Stimulated activated CD4-positive, alpha-beta T cell treated with anti-CD3 and anti-CD28 coated beads, Interleukin-15, amount 100 ng/mL, for 48 hours (primary cell): ENCODE measurements around the gene LYST.
"Not testable (repeated sequence)": the region's sequence is repeated elsewhere in the genome, so short reads cannot be mapped to it uniquely, and the experiment has no call there.

Experiments used
- DNase-seq, 2 donors: peaks; one replicate each; pipeline ENCODE4 v3.0.0-alpha.2; 2020; ENCODE audit warnings: low read depth in 2 of 2

Gene LYST

DNA sequence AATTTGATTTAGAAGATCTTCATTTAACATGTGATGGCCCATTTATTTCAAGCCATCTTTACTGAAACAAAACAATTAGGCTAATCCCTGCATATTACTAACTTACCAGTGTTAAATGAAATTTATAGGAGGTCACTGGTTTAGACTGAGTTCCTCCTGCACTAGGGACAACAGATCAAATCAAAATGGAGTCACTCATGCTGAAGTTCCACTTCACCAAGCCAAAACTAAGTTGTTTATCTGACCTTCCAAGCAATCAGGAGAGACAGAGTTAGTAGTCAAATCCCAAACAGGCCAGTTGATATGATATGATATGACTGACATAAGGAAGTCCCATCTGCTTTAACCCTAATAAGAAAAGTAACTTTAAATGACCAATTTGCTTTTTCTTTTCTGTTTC, 4.8 kb downstream of the LYST start:
- no peak for DNase-seq

DNA sequence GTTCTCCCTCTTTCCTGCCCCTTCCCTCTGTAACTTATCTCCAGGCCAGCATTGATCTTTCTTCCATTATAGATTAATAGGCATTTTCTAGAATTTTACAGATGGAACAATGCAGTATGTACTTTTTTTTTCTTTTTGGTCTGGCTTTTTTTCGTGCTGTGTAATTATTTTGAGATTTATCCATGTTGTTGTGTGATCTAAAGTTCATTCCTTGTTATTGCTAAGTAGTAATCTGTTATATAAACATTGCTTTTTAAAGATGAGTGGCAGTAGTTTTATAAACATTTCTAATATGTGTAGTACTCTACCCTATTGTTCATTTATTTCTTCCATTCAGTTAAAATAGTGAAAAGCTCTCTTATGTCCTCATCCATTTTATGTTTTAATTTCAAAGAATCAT, 5.9 kb downstream of the LYST start:
- no peak for DNase-seq

DNA sequence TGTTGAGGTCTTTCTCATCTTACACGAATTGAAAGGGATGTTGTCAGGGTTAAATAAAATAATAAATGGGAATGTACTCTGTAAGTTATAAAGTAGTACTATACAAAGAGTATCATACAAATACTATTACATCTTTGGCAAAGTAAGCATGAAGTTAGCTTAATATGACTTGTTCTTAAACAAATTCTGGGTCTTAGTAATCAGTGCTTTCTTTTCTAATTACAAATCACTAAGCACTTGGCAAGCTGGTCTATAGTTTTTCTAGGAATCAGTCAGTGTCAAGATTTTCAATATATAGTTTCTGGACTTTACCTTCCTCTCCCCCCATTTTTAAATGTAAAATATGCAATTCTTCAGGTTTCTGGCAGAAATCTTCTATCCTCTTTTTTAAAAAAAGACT, 6.9 kb downstream of the LYST start:
- no peak for DNase-seq

DNA sequence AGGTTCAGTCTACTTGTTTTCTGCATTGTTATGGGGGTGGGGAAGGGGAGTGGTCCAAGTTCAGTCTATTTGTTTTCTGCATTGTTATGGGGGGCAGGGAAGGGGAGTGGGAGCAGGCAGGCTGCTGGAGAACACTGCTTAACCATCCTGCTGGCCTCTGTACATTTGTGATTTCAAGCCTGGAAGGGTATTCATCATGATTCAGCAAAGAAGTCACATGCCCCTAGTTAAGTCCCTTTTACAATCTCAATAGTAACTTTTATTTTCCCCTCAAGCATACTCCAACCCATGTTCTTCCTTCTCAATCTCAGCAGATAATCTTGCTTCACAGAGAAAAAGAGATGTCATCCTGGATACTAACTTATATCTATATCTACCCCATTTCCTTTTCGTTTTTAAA, 7.9 kb downstream of the LYST start:
- no peak for DNase-seq

DNA sequence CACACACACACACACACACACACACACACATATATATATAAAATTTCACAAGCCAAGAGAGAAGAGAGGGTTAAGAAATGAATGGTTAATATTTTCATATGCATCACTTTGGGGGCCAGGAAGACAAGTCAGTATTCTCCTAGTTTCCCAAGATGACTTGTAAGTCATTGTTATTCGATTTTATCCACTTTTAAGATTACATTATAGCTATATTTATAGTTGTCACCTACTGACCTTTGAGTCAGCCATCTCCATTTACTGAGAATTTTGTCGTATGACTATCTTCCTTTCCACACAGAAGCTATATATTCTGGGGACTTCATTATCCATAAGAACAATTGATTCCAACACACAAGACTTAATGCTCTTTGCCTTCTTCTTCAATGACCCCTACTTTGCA, 8.9 kb downstream of the LYST start:
- DNase-seq, result no peak

DNA sequence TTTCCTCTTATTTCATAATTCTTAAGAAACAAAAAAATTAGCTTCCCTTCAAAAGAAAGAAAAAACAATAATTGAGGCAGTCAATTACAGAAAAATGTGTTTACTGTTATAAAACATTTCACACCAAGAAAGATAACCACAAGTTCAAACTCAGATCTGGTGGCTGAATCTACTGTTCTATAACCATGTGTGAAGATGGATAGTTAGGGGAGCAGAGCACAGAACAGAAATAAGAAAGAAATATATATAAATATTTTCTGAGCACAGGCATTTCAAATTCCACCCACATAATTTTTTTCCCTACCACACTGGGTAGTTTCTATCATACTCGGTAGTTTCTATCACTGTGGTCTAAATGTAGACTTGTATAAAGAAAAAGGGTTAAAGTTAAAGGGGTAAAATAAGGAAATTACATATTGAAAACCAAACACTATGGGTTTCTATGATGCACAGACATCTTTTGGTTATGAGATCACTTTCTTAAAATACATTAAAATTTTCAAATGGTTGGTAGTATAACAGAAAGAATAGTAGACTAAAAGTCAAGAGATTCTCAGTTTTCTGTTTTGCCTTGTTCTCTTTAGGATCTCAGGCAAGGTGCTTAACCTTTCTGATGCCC, 10.8 kb downstream of the LYST start:
- DNase-seq, result no peak

DNA sequence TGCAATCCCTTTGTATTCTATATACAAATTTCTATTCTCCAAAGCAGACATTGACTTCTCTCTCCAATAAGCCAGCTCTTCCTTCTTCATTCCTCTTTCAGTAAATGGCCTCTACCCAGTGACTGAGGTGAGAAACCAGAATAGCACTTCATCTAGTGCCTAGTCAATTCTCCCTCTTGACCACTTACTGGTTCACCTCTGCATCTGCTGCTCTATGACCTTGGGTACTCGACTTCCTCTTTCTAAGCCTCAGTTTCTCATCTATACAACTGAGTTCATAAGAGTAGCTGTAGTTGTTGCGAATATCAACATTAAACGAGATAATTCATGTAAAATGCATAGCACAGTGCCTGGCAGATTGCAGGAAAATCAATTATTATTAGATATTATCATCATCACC, 12.4 kb downstream of the LYST start:
- DNase-seq, result no peak

DNA sequence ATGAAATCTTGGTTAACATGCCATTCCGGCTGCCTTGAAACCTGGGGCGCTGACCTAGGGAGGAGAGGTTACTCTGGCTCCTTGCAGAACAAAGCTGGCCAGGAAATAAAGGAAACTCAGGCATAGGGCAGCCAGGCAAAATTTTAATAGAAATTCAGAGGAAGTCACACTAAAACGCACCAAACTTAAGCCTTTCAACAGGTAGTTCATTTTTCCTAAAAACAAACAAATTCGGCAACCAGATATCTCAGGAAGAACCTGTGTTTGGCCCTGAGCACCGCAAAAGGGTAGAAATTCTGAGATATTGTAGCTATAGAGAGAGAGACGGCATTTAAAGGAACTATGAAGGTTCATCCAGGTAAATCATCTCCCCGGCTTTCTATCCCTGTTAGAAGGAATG, 13.1 kb downstream of the LYST start:
- no peak for DNase-seq

DNA sequence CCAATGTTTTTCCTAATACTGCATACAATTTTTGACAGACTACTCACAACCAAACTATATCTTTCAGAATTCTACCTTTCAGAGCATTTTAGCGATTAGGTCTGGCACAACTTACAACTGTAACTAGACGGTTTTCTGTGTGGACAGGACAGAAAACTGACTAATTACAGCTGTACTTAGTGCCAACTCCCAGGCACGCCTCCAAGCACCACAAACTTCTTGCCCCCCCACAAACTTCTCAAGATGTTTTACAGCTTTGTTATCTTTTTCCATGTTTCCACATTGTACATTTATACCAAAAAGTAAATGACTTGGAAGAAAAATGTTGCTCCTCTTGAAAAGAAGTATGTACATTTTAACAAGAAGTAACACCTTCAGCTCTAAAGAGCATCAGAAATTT, 13.8 kb downstream of the LYST start:
- DNase-seq, result no peak

DNA sequence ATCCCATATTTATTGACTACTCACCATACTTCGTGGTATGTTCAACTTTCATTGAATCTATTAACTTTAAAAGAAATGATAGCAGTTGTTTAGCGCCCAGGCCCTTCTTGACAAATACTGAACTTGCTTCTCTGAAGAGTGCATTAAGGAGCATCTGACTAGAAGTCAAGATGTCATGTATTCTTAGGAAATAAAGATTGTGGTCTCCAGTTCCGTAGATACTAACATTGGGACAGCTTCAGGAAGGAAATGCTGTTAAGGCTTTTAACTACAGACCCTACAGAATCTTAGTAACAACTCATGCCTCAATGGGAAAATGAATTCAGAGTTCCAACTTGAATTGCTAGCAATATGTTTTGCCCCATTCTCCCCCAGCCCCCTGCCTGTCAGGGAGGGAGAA, 14.8 kb downstream of the LYST start:
- no peak for DNase-seq

DNA sequence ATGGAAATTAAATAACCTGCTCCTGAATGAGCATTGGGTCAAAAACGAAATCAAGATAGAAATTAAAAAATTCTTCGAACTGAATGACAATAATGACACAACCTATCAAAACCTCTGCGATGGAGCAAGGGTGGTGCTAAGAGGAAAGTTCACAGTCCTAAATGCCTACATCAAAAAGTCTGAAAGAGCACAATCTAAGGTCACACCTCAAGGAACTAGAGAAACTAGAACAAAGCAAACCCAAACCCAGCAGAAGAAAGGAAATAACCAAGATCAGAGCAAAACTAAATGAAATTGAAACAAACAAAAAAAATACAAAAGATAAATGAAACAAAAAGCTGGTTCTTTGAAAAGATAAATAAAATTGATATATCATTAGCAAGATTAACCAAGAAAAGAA, 18.5 kb downstream of the LYST start:
- DNase-seq, result not testable (repeated sequence)

DNA sequence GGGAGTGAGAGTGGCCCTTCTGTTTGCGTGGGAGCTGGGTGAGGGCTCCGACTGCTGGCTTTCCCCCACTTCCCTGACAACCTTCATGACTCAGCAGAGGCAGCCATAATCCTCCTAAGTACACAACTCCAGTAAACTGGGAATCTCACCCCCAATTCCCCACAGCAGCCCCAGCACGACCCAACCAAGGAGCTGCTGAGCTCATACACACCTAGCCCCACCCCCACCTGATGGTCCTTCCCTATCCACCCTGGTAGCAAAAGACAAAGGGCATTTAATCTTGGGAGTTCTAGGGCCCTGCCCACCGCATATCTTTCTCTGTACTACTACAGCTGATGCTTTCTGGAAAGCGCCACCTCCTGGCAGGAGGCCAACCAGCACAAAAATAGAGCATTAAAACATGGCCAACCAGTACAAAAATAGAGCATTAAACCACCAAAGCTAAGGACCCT, 21.0 kb downstream of the LYST start:
- not testable (repeated sequence) for DNase-seq

DNA sequence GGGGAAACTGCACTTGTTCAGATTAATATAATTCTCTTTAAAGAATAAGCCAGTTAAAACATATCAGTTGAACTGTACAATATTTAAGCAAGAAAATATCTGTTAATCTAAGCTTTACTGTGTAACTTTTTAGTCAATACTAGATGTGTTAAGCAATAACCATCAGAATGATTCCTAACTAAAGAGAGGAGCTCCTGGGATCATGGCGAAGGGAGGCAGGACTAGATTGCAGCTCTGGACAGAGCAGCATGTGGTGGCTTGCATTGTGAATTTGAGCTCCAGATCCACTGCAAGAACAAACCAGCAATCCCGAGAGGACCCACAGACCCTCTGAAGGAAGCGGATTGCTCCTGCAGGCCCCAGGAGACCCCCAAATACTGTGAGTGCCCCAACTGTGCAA, 21.9 kb downstream of the LYST start:
- DNase-seq, result no peak

DNA sequence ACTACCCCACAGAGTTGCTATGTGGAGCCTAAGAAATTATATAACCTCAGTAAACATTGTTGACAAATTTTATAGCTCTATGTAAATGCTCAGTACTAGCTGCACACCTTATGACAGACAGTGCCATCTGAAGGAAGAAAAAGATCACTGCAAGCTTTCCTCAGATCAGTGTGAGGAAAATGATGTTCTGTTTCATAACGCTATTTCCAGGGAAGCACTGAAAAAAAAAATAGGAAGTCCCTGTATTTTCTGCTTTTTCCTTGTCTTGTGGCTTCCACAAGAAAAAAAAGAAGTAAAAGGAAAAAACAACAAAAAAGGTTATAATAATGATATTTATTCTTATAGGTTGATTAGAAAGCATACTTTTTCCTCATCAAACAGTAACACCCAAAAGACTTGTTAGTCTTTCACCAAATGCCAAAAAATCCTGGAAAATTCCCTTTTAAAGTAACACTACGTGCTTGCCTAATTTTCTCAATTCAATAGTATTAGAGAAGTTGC, 23.2 kb downstream of the LYST start:
- DNase-seq, result no peak

DNA sequence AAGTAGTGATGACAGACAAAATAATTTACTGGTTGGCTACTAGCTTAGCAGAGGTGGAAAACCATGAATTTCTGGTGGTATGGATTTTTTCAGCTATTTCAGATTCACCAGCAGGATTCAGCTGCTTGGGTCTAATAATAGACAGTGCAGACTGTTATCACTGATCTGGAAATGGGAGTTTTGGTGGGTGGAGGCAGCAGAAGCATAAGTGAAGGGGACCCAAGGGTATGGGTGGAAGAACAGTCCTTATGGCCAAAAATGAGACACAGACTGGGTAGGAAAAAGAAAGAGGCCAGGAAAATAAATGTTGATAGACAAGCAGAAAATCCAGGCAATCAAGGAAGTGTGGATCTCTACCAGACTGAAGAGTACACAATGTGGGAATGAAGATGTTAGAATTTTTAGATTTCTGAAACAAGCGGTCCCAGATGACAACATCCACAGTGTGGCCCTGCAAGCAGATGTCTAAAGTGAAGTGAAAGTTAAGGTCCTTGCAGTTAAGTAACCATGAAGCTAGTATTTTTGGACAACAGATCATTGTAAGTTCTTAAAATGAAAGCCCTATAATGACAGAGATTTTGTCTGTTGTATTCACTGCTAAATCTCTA, 24.7 kb downstream of the LYST start:
- DNase-seq, result no peak

DNA sequence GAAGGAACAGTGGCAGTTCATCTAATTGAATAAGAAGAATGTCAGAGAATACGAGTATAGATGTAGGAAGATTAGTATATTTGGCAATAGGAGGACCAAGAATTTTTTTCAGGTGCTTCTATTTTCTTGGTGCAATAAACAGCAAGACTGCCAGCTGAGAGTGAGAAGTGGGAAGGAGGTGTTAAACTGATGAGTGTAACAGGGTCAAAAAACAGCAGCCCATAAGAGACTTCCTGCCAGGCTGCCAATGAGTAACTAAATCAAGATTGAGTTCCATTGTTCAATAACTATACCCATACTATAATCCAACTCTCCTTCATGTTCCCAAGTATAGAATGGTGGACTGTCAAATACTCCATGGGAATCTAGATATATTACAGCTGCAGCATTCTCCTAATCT, 28.7 kb downstream of the LYST start:
- no peak for DNase-seq

DNA sequence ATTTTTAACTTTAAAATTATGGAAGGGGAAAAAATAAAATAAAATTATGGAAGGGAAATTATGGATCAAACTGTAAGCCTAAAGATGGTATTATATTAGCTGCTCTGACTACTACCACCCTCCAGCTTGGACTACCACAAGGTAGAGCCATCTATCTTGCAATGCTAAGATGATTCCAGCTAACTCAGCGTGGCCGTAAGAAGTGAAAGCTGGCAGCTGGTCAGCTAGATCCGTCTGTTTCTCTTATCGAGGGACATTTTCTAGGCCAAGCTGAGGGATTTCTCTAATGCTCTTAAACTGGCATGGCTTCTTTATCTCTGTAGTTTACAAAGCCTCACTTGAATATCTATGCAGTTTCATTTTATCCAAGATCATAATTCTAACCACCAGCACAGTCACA, 31.5 kb downstream of the LYST start:
- DNase-seq, result no peak

DNA sequence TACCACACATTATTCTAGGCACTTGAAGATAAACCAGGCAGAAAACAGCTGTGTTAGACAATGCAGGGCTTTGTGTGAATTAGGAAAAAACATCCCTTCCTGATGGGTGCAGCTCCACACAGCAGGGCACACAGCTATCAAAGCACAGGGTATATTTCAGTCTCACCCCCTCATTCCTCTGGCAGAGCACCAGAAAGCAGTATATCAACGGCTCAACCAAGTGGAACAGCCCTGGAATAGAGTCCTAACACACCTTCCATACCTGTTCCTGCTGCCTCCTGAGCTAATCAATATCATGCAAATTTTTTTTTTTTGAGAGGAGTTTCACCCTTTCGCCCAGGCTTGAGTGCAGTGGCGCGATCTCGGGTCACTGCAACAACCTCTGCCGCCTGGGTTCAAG, 32.1 kb downstream of the LYST start:
- DNase-seq, result no peak

DNA sequence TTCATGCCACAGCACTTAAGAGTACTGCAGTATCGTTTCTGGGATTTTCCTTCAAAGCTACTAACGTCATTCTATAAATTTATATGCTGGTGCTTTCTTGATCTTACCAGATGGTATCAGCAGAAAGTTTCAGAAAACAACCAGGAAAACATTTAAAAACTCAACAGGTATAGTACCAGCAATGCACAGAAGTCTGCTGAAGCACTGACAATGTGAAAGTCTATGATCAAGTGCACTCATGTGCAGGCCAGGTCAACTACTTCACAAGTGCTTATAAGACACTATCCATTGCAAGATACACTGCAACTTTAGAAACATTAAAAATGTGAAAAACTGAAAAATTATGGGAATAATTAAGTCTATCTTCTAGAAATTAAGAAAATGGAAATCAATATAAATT, 34.7 kb downstream of the LYST start:
- DNase-seq, result no peak

DNA sequence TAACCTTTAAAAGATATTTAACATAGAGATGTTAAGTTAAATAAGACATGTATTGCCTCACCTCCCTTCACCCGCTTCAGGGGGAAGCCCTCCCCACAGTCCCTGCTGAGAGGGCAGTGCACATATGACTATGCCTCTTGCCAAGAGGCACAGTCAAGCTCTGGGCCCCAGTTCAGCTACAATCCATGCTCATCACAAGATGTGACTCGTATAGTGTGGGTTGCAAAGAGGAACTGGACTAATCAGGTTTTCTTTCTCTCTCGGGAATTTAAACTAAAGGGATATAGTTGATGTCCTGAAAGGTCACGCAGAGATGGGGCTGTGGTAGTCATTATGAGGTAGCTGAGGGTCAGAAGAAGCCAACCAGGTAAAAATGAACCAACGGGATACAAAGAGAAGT, 35.6 kb downstream of the LYST start:
- DNase-seq, result peak; percentile 27 to 38

DNA sequence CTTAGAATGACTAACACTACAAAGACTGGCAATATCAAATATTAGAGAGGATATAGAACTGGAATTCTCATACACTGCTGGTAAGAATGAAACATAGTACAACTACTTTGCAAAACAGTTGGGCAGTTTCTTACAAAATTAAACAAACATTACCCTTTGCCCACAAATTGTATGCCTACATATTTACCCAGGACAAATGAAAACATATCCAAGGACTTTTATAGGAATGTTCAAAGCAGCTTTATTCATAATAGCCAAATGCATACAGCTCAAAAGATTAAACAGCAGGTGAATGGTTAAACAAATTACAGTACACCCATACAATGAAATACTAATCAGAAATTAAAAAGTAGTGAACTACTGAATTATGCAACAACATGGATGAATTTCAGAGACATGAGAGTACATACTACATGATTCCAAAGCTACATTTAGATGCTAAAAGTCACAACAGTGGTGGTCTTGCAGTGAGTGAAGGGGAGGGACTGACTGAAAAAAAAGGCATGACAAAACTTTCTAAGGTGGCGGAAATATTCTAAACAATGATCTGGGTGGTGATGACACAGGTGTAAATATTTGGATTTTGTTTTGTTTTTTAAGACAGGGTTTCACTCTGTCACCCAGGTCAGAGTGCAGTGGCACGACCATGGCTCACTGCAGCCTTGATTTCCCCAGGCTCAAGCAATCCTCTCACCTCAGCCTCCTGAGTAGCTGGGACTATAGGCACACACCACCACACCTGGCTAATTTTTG, 40.4 kb downstream of the LYST start:
- DNase-seq, result no peak

DNA sequence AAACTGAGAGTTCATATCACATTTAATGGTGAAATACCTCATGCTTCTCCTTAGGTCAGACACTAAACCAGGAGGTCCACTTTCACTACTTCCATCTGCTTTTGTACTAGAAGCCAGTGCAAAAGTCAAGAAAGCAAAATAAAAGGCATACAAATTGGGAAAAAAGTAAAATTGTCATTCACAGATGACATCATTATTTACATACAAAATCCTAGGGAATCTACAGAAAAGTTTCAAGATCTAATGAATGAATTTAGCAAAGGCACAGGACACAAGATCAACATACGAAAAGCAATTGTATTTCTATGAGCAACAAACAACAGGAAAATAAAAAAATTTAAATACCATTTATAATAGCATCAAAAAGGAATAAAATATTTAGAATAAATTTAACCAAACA, 41.5 kb downstream of the LYST start:
- no peak for DNase-seq

DNA sequence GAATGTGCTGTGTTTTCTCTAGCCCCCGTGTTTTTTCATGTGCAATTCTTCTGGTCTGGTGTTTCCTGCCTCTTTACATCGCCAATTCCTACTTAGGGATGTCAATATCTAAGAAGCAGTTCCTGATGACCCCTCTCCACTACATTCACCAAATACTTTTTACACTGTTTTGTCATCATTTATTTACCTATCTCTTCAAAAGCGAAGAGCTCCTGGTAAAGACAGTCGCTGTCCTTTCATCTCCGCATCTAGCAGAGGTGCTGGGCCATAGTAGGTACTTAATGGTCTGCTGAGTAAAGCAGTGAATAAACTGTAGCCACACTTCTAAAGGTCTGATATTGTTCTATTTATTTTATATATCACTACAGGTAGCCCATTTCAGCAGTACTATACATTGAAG, 43.0 kb downstream of the LYST start:
- DNase-seq, result no peak
